Smooth muscle cell (in vitro differentiated cells): Measurements from ENCODE around the gene TP53. TPM values are rescaled to one million over a fixed set of nuclear protein-coding genes. Genes with fewer than 3 reads are reported as not detected.

Source experiments
- DNase-seq: peaks from one replicate; lab custom pipeline; 2025; ENCODE audit not compliant: unreplicated experiment; lab: John Stamatoyannopoulos, UW
- H2AFZ ChIP-seq: fragments of 200-600 bp; sonication (generic); 2 replicates; pipeline ENCODE4 v1.6.0; 2016; ENCODE audit warnings: antibody characterized with exemption, low read depth, mild to moderate bottlenecking
- H3F3A ChIP-seq: fragments of 200-600 bp; sonication (generic); 2 replicates; pipeline ENCODE4 v1.6.0; 2017; ENCODE audit warnings: antibody characterized with exemption, low read depth
- H3K27ac ChIP-seq: fragments of 200-600 bp; sonication (generic); 2 replicates; pipeline ENCODE4 v1.5.1; 2016; ENCODE audit warnings: low read depth, mild to moderate bottlenecking
- H3K27me3 ChIP-seq: fragments of 200-600 bp; sonication (generic); 2 replicates; pipeline ENCODE4 v1.6.1; 2016; ENCODE audit warnings: low read depth, mild to moderate bottlenecking
- H3K36me3 ChIP-seq: fragments of 200-600 bp; sonication (generic); 2 replicates; pipeline ENCODE4 v1.5.1; 2016; ENCODE audit warnings: low read depth
- H3K4me1 ChIP-seq: fragments of 200-600 bp; sonication (generic); 2 replicates; pipeline ENCODE4 v1.5.1; 2016; ENCODE audit warnings: low read depth
- H3K4me2 ChIP-seq: fragments of 200-600 bp; sonication (generic); 2 replicates; pipeline ENCODE4 v1.6.0; 2016; ENCODE audit warnings: mild to moderate bottlenecking
- H3K4me3 ChIP-seq: fragments of 200-600 bp; sonication (generic); 2 replicates; pipeline ENCODE4 v1.5.1; 2016; ENCODE audit warnings: mild to moderate bottlenecking
- H3K79me2 ChIP-seq: fragments of 200-600 bp; sonication (generic); 2 replicates; pipeline ENCODE4 v1.6.0; 2016; ENCODE audit warnings: low read depth, mild to moderate bottlenecking
- H3K9ac ChIP-seq: fragments of 200-600 bp; sonication (generic); 2 replicates; pipeline ENCODE4 v1.6.0; 2016; ENCODE audit warnings: low read depth
- H3K9me3 ChIP-seq: fragments of 200-600 bp; sonication (generic); replicated peaks from 2 replicates; pipeline ENCODE4 v1.5.1; 2016; ENCODE audit warnings: low read depth
- H4K20me1 ChIP-seq: fragments of 200-600 bp; sonication (generic); 2 replicates; pipeline ENCODE4 v1.6.0; 2016; ENCODE audit warnings: low read depth
- CTCF ChIP-seq: fragments of 200-600 bp; sonication (generic); IDR thresholded peaks from 2 replicates; pipeline ENCODE4 v1.5.1; 2017; ENCODE audit warnings: borderline replicate concordance, mild to moderate bottlenecking, antibody characterized with exemption; ENCODE audit not compliant: insufficient read depth, poor library complexity, severe bottlenecking
- WGBS: methylation state at CpG from one replicate; pipeline ENCODE4 v1.1.7; 2016; ENCODE audit warnings: low lambda C conversion rate; 5-methylcytosine and 5-hydroxymethylcytosine counted together
- polyA plus RNA-seq: library from polyadenylated mRNA; unstranded; fragments of >200 nt; fragmentation: Nextera tagmentation; extraction: Ambion mirVana; gene quantifications from 2 replicates; pipeline ENCODE4 v1.2.1, GENCODE V29; 2016
- total RNA-seq: library from RNA; depleted of rRNA; stranded (reverse); fragments of >200 nt; gene quantifications from 2 replicates; pipeline ENCODE4 v1.2.3, GENCODE V29; 2014

TP53 gene
- total and polyA plus RNA-seq, 2 experiments from 2014 or later = 21.1 to 55.1 TPM

GRCh38 chr17:7632492-7632894, 54.8 kb downstream of the TP53 start:
- H4K20me1 ChIP-seq = no peaks in the 10 kb centered on the region
- TF ChIP-seq CTCF = peak; percentile 43
- 36% methylated on average over 6 of the region's 6 CpGs for WGBS
- H3K9ac ChIP-seq = no peak overlapping the region
- H2AFZ ChIP-seq = peak overlapping the region; percentile 38
- no peak overlapping the region for H3K4me2 ChIP-seq
- no peak for DNase-seq
- H3K27ac ChIP-seq = no peak overlapping the region
- no peaks in the 10 kb centered on the region for H3K4me1 ChIP-seq
- H3K36me3 ChIP-seq = no peaks in the 10 kb centered on the region
- H3K9me3 ChIP-seq = no peaks in the 10 kb centered on the region
- H3K79me2 ChIP-seq = no peaks in the 10 kb centered on the region
- no peaks in the 10 kb centered on the region for H3K27me3 ChIP-seq
- H3K4me3 ChIP-seq = no peak overlapping the region
- no peaks in the 10 kb centered on the region for H3F3A ChIP-seq

- Histone ChIP-seq H2AFZ (no peak overlapping the region), H3F3A (no peaks in the 10 kb centered on the region), H3K9ac (no peak overlapping the region), H3K9me3 (no peaks in the 10 kb centered on the region), H3K4me3 (no peak overlapping the region), H3K36me3 (no peaks in the 10 kb centered on the region), H3K4me1 (no peaks in the 10 kb centered on the region), H4K20me1 (no peaks in the 10 kb centered on the region), H3K4me2 (no peak overlapping the region), H3K27me3 (no peaks in the 10 kb centered on the region), H3K79me2 (peaks cover 5% of the 10 kb centered on the region), H3K27ac (no peak overlapping the region)
- no peak for TF ChIP-seq CTCF
- no peak for DNase-seq
- 65% methylated on average over 11 of the region's 11 CpGs for WGBS
These were observed 55.6 kb downstream of the TP53 start for GRCh38 chr17:7631398-7632380.

GRCh38 chr17:7629939-7630571, 57.2 kb downstream of the TP53 start, which contains the start of gene SHBG:
Gene SHBG, plus strand, starts transcription at chr17:7630135. Its CDS starts 38 bp downstream, at chr17:7630173.
- H3K27me3 ChIP-seq = no peaks in the 10 kb centered on the region
- H3K36me3 ChIP-seq = no peaks in the 10 kb centered on the region
- WGBS = 85% methylated on average over 13 of the region's 13 CpGs
- H3K4me2 ChIP-seq = no peak within 1 kb of the TSS
- DNase-seq = no peak
- no peaks in the 10 kb centered on the region for H3K4me1 ChIP-seq
- H3K4me3 ChIP-seq = no peak within 1 kb of the TSS
- H3K27ac ChIP-seq = no peak within 1 kb of the TSS
- H3K79me2 ChIP-seq = peaks cover 8% of the 10 kb centered on the region
- no peak within 1 kb of the TSS for H2AFZ ChIP-seq
- no peaks in the 10 kb centered on the region for H4K20me1 ChIP-seq
- H3K9me3 ChIP-seq = no peaks in the 10 kb centered on the region
- no peak within 1 kb of the TSS for H3K9ac ChIP-seq
- TF ChIP-seq CTCF = no peak
- H3F3A ChIP-seq = no peaks in the 10 kb centered on the region
